GM08714 (cell line): Measurements from ENCODE around the gene TAPBP.
"Not testable (repeated sequence)": the region's sequence is repeated elsewhere in the genome, so short reads cannot be mapped to it uniquely, and the experiment has no call there.

Experiments used
- H3K4me3 ChIP-seq: fragments of 200-500 bp; sonication (Bioruptor generic); 2 replicates; pipeline ENCODE4 v1.5.1; 2014; ENCODE audit warnings: mild to moderate bottlenecking, low read length, inconsistent platforms
- ZNF274 ChIP-seq: IDR thresholded peaks from 2 replicates; pipeline ENCODE4 v1.6.1; 2012; ENCODE audit warnings: mild to moderate bottlenecking, low read depth, low read length

TAPBP gene

DNA sequence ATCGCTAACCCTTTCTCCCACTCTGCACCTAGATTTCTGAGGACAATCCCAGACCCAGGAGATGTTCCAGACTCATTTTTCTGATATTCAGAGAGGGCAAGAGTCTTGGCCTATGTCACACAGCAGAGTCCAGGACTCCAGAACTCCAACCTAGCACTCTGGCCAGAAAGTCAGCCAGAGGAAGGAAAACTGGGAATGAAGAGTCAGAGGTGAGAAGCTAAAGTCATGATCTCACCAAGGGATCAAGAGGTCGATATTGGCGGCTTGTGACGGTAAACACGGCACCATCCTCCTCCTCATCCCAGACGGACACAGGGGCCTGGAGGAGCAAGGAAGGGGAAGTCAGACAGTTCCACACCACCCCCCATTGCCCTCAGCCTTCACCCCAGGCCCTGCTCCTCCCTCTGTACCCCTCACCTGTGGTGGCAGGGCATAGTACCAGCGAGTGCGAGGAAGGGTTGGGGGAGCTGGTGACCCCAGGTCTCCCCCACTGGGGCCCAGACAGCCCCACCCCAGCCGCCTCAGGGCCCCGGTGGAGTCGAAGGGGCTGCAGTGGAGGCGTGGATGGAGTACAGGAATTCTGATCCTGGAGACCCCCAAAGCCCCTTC lies 17.0 kb downstream of the TAPBP start:
- no peak overlapping the region; the same call in 1 of the 2 replicates for H3K4me3 ChIP-seq
- no peak for TF ChIP-seq ZNF274

DNA sequence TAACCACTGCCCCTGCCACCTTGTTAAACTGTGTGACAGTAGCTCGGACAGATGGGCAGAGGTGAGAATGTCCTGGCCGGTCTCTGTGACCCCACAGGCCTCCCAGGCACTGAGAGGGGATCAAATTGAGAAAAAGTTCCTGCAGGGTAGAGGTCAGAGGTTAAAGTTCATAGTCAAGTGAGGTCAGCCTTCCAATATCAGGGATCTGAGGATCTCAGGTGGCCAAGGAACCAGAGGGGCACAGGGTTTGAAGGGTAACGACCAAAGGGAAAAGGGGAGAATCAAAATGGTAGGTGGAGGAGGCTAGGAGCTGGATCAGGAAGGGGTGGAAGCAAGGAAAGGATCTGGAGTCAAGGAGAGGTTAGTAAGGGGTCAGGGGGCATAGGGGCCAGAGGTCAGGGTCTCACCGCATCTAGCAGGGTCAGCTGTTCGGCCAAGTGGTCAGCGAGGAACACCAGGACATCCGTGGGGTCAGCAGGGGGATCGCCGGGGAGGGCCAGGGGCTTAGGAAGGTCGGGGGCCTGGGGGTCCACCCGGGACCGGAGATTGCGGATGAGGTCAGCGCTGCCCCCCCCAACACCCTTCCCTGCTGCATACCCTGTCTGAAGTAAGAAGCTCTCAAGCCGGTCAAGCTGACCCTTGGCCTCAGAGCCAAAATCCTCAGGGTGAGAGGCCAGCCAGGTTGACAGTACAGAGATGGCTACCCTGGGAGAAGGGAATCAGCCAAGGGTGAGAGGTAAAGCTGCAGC lies 18.1 kb downstream of the TAPBP start:
- TF ChIP-seq ZNF274, result no peak
- no peak overlapping the region for H3K4me3 ChIP-seq

DNA sequence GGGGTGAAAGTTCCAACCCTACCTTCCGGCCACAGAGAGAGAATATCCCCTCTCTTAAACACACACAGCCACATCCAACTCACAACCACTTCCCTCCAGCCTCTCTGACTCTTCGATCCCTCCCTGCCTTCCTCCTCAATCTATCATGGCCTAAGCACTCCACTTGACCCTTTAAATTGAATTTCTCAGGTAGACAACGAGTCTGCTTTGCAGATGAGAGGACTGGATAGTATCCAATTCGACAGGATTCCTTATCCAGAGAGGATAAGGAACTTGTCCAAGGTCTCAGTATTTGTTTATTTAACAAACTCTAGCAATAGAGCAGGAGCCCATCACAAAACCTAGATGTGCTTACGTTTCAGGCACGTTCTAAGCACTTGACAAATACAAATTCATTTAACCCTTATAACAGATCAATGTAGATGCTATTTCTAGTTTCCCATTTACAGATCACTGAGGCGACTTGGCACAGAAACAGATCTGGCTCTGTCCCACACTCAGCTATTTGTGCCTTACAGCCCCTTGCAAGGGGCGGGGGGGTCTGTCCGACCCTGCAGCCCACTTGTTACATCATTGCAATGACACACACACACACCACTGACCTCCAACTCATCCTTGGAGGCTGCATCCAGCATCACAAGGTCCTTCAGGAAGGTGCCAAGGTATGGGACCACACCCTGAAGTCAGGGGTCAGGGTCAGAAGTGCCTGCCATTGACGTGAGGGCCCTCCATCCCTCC lies 19.6 kb downstream of the TAPBP start:
- H3K4me3 ChIP-seq, result no peak overlapping the region
- no peak for TF ChIP-seq ZNF274

DNA sequence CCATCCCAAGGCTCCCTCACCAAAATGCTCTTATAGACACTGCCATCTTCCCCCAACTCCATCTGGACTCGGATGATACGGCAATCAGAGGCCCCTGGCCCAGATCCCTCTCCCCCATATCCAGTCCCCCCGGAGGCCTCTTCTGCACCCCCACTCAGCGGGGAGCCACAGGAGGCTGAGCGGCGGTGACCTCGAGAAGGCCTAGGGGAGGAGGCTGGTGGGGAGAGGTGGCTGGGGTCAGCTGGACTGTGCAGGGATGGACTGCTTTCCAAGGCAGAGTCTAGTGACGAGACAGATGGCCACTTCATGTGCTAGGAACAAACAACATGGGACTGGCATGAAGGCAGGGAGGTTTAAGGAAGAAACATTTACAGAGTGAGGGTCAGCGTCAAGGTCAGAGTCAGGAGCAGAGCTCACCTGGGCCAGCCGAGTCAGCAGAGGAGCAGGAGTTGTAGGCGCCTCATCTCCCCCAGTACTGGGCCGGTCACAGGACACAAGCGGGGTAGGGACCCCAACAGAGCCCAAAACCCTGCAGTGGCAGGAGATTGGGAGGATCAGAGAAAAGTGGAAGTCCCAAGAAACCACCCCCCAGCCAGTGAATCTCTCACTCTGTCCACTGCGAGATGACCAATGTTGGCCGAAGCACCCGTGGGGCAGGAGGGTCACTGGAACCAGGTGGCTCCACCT lies 20.7 kb downstream of the TAPBP start:
- no peak overlapping the region for H3K4me3 ChIP-seq
- no peak for TF ChIP-seq ZNF274

DNA sequence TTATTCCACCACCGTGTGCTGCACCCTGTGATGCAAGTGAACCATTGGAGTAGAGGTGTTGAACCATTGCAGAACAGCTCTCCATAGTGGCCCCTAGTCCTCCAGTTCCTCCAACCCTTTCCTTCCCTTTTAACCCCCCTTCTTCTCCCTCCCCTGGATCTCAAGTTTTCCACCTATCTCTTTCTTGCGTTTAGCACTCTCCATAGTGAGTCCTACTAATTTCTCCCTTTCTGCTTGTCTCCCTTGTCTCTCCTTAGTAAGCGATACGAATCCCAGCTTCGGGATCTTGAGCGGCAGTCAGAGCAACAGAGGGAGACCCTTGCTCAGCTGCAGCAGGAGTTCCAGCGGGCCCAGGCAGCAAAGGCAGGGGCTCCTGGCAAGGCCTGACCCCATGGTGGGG lies 23.4 kb downstream of the TAPBP start:
- peak overlapping the region; percentile 83 for H3K4me3 ChIP-seq
- TF ChIP-seq ZNF274, result no peak

GRCh38 chr6:33289784-33290315 lies 24.0 kb downstream of the TAPBP start:
- peak overlapping the region; percentile 83 for H3K4me3 ChIP-seq
- no peak for TF ChIP-seq ZNF274

DNA sequence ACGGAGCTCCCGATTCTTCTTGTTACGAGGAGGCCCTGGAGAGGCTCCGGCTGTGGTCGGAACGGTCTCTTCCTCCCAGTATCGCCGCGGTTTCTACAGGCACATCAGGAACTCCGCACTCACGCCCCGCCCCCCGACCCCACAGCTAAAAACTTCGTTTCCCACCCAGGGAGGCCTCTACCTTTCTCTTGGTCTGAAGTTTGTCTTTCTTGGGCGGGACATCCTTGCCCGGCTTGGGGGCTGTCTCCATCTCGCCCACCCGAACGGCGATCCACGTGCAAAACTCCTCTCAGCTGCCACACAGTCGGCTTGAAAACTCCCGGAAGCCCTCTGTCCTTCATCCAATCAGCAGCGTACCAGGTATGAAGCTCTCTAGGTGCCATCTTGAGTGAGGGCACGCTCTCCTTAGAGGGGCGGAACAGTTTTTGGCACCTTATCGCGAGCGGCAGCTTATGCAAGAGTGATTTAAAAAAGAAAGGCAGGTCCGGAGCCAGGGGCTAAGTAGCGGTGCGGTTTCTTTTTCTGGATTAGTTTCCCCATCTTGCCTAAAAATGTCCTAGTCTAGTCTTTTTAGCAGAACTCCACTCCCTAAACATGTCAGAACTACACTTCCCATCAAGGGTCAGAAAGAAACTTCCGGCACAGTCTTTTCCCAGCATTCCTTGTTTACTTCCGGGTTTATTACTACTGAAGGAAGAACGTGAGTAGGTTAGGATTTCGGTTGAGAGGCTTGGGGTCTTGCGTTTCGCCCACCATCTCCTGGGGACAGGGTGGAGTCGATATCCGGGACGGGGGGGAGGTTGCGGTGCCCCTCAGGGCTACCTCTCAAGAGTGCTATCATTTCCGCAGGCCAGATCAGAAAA lies 24.7 kb downstream of the TAPBP start, which contains the start of the genes PFDN6 and WDR46:
Gene PFDN6 (plus strand): TSS at position 681 of the 863 bp plus-strand sequence. CDS start 256 bp downstream, outside the sequence.
Gene WDR46 (minus strand): TSS at position 319 of the 863 bp plus-strand sequence. CDS start 69 bp downstream, at position 250.
- peak within 1 kb of the TSS; percentile 83 for H3K4me3 ChIP-seq
- TF ChIP-seq ZNF274, result no peak

DNA sequence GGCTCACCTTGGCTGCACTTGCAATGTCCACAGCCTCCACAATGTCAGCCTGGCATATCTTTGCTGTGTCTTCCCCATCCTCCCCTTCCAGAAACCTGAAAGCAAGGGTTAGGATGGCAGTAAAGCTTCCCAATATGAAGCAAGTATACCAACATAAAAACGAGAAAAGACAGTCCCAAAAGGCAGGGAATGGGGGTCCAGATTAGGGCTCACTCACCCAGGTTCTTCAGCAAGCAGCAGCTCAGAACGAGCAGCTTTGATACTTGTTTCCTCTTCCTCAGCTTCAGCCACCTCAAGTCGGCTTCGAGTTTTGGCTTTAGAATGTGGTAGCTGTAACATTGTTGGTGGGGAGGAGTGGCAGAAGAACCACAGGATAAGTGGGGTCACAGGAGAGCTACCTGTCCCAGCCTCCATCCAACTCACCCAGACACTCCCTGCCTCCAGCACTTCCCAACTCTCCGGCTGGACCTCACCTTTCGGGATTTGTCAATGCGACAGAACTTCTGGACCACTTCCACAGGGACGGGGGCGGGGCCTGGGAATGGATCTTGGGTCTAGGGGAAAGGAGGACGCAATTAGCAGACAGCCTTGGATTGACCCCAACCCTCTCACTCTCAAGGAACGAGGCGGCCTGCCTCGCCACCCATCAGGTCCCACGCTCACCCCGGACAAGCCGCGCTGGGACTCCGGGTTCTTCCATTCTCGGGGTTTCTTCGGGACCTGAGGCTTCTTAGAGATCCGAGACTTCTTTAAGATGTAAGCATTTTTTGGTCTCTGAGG lies 25.5 kb downstream of the TAPBP start:
- no peak for TF ChIP-seq ZNF274
- H3K4me3 ChIP-seq, result peak overlapping the region; percentile 83

- TF ChIP-seq ZNF274, result no peak
- no peak overlapping the region for H3K4me3 ChIP-seq
Measured at GRCh38 chr6:33286946-33287914, 26.6 kb downstream of the TAPBP start.

DNA sequence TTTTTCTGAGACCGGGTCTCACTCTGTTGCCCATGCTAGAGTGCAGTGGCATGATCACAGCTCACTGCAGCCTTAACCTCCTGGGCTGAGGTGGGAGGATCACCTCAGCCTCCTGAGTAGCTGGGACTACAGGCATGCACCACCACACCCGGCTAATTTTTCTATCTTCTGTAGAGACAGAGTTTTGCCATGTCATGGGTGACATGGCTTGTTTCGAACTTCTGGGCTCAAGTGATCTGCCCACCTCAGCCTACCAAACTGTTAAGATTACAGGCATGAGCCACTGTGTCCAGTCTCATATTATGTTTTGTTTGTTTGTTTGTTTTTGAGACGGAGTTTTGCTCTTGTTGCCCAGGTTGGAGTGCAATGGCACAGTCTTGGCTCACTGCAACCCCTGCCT lies 28.7 kb downstream of the TAPBP start:
- not testable (repeated sequence) for H3K4me3 ChIP-seq

- no peak for TF ChIP-seq ZNF274
- no peak overlapping the region for H3K4me3 ChIP-seq
Measured at GRCh38 chr6:33280539-33280938, 33.3 kb downstream of the TAPBP start.
